Mesendoderm (in vitro differentiated cells): ENCODE data around the gene FGGY.
A peak's percentile ranks its signal among the peaks of the same experiment; 100 is the strongest.
"Not testable (repeated sequence)": the region's sequence is repeated elsewhere in the genome, so short reads cannot be mapped to it uniquely, and the experiment has no call there.

ENCODE experiments used
- DNase-seq: peaks from one replicate; pipeline ENCODE4 v3.0.0; 2013
- H2AK5ac ChIP-seq: 2 replicates; pipeline ENCODE4 v1.6.1; 2013; ENCODE audit warnings: low read length, inconsistent platforms
- H2BK120ac ChIP-seq: 2 replicates; pipeline ENCODE4 v1.6.1; 2013; ENCODE audit warnings: low read depth, mild to moderate bottlenecking, low read length, moderate library complexity, mixed read lengths
- H2BK15ac ChIP-seq: replicated peaks from 2 replicates; pipeline ENCODE4 v1.6.1; 2013; ENCODE audit warnings: low read depth, mild to moderate bottlenecking, moderate library complexity
- H2BK5ac ChIP-seq: 2 replicates; pipeline ENCODE4 v1.6.1; 2013; ENCODE audit warnings: low read length, inconsistent platforms
- H3K18ac ChIP-seq: 2 replicates; pipeline ENCODE4 v1.6.1; 2013; ENCODE audit warnings: mild to moderate bottlenecking, low read length, mixed read lengths
- H3K23ac ChIP-seq: one replicate; pipeline ENCODE4 v1.6.1; 2013; ENCODE audit warnings: low read length
- H3K27ac ChIP-seq: 2 replicates; pipeline ENCODE4 v1.5.1; 2013; ENCODE audit warnings: low read depth, mild to moderate bottlenecking, inconsistent platforms, low read length, moderate library complexity
- H3K27me3 ChIP-seq: 2 replicates; pipeline ENCODE4 v1.6.1; 2013; ENCODE audit warnings: low read length, control low read depth, mild to moderate bottlenecking, inconsistent platforms; ENCODE audit not compliant: insufficient read depth, poor library complexity
- H3K36me3 ChIP-seq: 2 replicates; pipeline ENCODE4 v1.6.1; 2013; ENCODE audit warnings: low read length, inconsistent platforms; ENCODE audit not compliant: control insufficient read depth, insufficient read depth
- H3K4ac ChIP-seq: one replicate; pipeline ENCODE4 v1.6.1; 2013; ENCODE audit warnings: low read depth, mild to moderate bottlenecking, low read length, moderate library complexity
- H3K4me1 ChIP-seq: 2 replicates; pipeline ENCODE4 v1.6.1; 2013; ENCODE audit warnings: low read depth, low read length, inconsistent platforms; ENCODE audit not compliant: control insufficient read depth
- H3K4me2 ChIP-seq: 2 replicates; pipeline ENCODE4 v1.6.1; 2013; ENCODE audit warnings: low read length
- H3K4me3 ChIP-seq: 2 replicates; pipeline ENCODE4 v1.5.1; 2013; ENCODE audit warnings: mild to moderate bottlenecking, low read length
- H3K56ac ChIP-seq: one replicate; pipeline ENCODE4 v1.6.1; 2013; ENCODE audit warnings: low read length
- H3K79me1 ChIP-seq: 2 replicates; pipeline ENCODE4 v1.6.1; 2013; ENCODE audit warnings: low read length, inconsistent platforms
- H3K79me2 ChIP-seq: 2 replicates; pipeline ENCODE4 v1.6.1; 2013; ENCODE audit warnings: mild to moderate bottlenecking, low read length; ENCODE audit not compliant: control insufficient read depth, insufficient read depth
- H3K9ac ChIP-seq: 2 replicates; pipeline ENCODE4 v1.6.1; 2013; ENCODE audit warnings: low read length, inconsistent platforms
- H4K5ac ChIP-seq: one replicate; pipeline ENCODE4 v1.6.1; 2013; ENCODE audit warnings: low read length
- H4K8ac ChIP-seq: one replicate; pipeline ENCODE4 v1.6.1; 2013; ENCODE audit warnings: low read depth, mild to moderate bottlenecking, control low read depth, low read length, moderate library complexity
- WGBS: extraction: QIAGEN DNeasy Blood & Tissue Kit; methylation state at CpG from one replicate; pipeline ENCODE4 v1.1.7; 2013; ENCODE audit warnings: low lambda C conversion rate, missing lambda C conversion rate; ENCODE audit not compliant: insufficient coverage; ENCODE audit errors: extremely low coverage; 5-methylcytosine and 5-hydroxymethylcytosine counted together

The FGGY gene

GRCh38 chr1:59298026-59298583, 1.2 kb downstream of the FGGY start:
- Histone ChIP-seq H3K79me2 (no peaks in the 10 kb centered on the region), H3K4ac (no peak overlapping the region), H3K4me3 (no peak overlapping the region), H2BK5ac (no peak overlapping the region), H3K18ac (no peak overlapping the region), H2AK5ac (no peak overlapping the region), H3K56ac (no peak overlapping the region), H3K4me1 (peaks cover 3% of the 10 kb centered on the region), H2BK15ac (no peak overlapping the region), H3K36me3 (no peaks in the 10 kb centered on the region), H3K79me1 (no peaks in the 10 kb centered on the region), H4K5ac (no peak overlapping the region), H3K9ac (no peak overlapping the region), H3K27me3 (no peaks in the 10 kb centered on the region), H3K23ac (no peak overlapping the region), H4K8ac (no peak overlapping the region), H3K27ac (no peak overlapping the region), H2BK120ac (no peak overlapping the region), H3K4me2 (no peak overlapping the region)
- WGBS: no CpG with 5 or more reads among the region's 2 CpGs
- DNase-seq: no peak

GRCh38 chr1:59298710-59299346, 1.9 kb downstream of the FGGY start:
- H2BK5ac ChIP-seq: no peak overlapping the region
- no peak overlapping the region for H2BK120ac ChIP-seq
- H3K4me1 ChIP-seq: peaks cover 3% of the 10 kb centered on the region
- H3K36me3 ChIP-seq: no peaks in the 10 kb centered on the region
- no peak overlapping the region for H4K5ac ChIP-seq
- H3K79me1 ChIP-seq: no peaks in the 10 kb centered on the region
- H3K18ac ChIP-seq: no peak overlapping the region
- H3K56ac ChIP-seq: no peak overlapping the region
- H2BK15ac ChIP-seq: no peak overlapping the region
- H4K8ac ChIP-seq: no peak overlapping the region
- H3K23ac ChIP-seq: no peak overlapping the region
- H3K4ac ChIP-seq: no peak overlapping the region
- H3K9ac ChIP-seq: no peak overlapping the region
- WGBS: no CpG with 5 or more reads among the region's 6 CpGs
- H3K4me2 ChIP-seq: no peak overlapping the region
- H2AK5ac ChIP-seq: no peak overlapping the region
- no peaks in the 10 kb centered on the region for H3K27me3 ChIP-seq
- no peak overlapping the region for H3K4me3 ChIP-seq
- DNase-seq: peak; percentile 56
- no peak overlapping the region for H3K27ac ChIP-seq
- H3K79me2 ChIP-seq: no peaks in the 10 kb centered on the region

- H3K4ac ChIP-seq, H4K8ac ChIP-seq, H3K4me1 ChIP-seq, H3K4me3 ChIP-seq, H2BK5ac ChIP-seq, H4K5ac ChIP-seq, H2AK5ac ChIP-seq, H3K23ac ChIP-seq, H3K9ac ChIP-seq, H3K79me1 ChIP-seq, H3K27me3 ChIP-seq, H2BK15ac ChIP-seq, H2BK120ac ChIP-seq, H3K36me3 ChIP-seq, H3K18ac ChIP-seq, H3K27ac ChIP-seq, H3K4me2 ChIP-seq, H3K56ac ChIP-seq, H3K79me2 ChIP-seq, DNase-seq: not testable (repeated sequence)
- WGBS: no CpG with 5 or more reads among the region's 11 CpGs
Observed at GRCh38 chr1:59299670-59300069, 2.8 kb downstream of the FGGY start.

GRCh38 chr1:59302297-59302696, 5.4 kb downstream of the FGGY start:
- Histone ChIP-seq H3K4me3 (no peak overlapping the region), H3K18ac (no peak overlapping the region), H2BK5ac (no peak overlapping the region), H3K9ac (no peak overlapping the region), H3K4me1 (no peaks in the 10 kb centered on the region), H3K79me2 (no peaks in the 10 kb centered on the region), H4K8ac (no peak overlapping the region), H3K27me3 (no peaks in the 10 kb centered on the region), H2AK5ac (no peak overlapping the region), H2BK15ac (no peak overlapping the region), H3K36me3 (no peaks in the 10 kb centered on the region), H3K56ac (no peak overlapping the region), H2BK120ac (no peak overlapping the region), H4K5ac (no peak overlapping the region), H3K79me1 (no peaks in the 10 kb centered on the region), H3K23ac (no peak overlapping the region), H3K4me2 (no peak overlapping the region), H3K4ac (no peak overlapping the region), H3K27ac (no peak overlapping the region)
- DNase-seq: no peak
- no CpG with 5 or more reads among the region's 1 CpG for WGBS

DNA sequence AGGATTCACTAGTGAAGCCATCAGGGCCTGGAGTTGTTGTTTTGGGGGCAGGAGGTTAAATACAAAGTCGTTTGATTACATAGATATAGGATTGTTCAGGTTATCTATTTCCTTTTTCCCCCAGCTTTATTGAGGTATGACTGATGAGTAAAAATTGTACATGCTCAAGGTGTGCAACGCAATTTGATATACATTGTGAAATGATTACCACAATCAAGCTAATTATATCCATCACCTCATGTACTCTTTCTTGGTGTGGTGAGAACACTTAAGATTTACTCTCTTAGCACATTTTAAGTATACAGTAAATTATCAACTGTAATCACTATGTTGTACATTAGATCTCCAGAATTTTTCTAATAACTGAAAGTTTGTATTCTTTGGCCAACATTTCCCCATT, 6.0 kb downstream of the FGGY start:
- Histone ChIP-seq H3K27ac (no peak overlapping the region), H3K27me3 (no peaks in the 10 kb centered on the region), H3K9ac (no peak overlapping the region), H3K79me1 (no peaks in the 10 kb centered on the region), H2AK5ac (no peak overlapping the region), H3K56ac (no peak overlapping the region), H3K23ac (no peak overlapping the region), H3K4me3 (no peak overlapping the region), H3K4ac (no peak overlapping the region), H2BK15ac (no peak overlapping the region), H4K8ac (no peak overlapping the region), H3K18ac (no peak overlapping the region), H3K4me2 (no peak overlapping the region), H3K36me3 (no peaks in the 10 kb centered on the region), H4K5ac (no peak overlapping the region), H3K79me2 (no peaks in the 10 kb centered on the region), H3K4me1 (no peaks in the 10 kb centered on the region), H2BK5ac (no peak overlapping the region), H2BK120ac (no peak overlapping the region)
- no CpG with 5 or more reads among the region's 2 CpGs for WGBS
- DNase-seq: no peak

GRCh38 chr1:59305188-59305587, 8.3 kb downstream of the FGGY start:
- Histone ChIP-seq H3K23ac (no peak overlapping the region), H3K18ac (no peak overlapping the region), H3K79me2 (no peaks in the 10 kb centered on the region), H4K5ac (no peak overlapping the region), H3K4me1 (no peaks in the 10 kb centered on the region), H2AK5ac (no peak overlapping the region), H3K27me3 (no peaks in the 10 kb centered on the region), H3K4me2 (no peak overlapping the region), H2BK5ac (no peak overlapping the region), H3K36me3 (no peaks in the 10 kb centered on the region), H3K79me1 (no peaks in the 10 kb centered on the region), H3K4me3 (no peak overlapping the region), H3K56ac (no peak overlapping the region), H2BK15ac (no peak overlapping the region), H3K27ac (no peak overlapping the region), H4K8ac (no peak overlapping the region), H2BK120ac (no peak overlapping the region), H3K4ac (no peak overlapping the region), H3K9ac (no peak overlapping the region)
- DNase-seq: no peak
